Fibroblast of lung (primary cell): ENCODE data around the gene OIP5.

Source experiments
- CTCF ChIP-seq, 2 donors: IDR thresholded peaks in 1 of 2; conservative IDR thresholded peaks in 1 of 2; 1 replicate in 1 of 2; 2 replicates in 1 of 2; pipeline ENCODE4 v1.5.1; 2011 to 2012; ENCODE audit warnings: low read length in 2 of 2, control low read depth in 1 of 2, inconsistent platforms in 1 of 2, low read depth in 1 of 2, mild to moderate bottlenecking in 1 of 2
- EZH2 ChIP-seq: IDR thresholded peaks from 2 replicates; pipeline ENCODE4 v1.5.1; 2012; ENCODE audit warnings: low read length, control low read depth, mild to moderate bottlenecking; ENCODE audit errors: missing control alignments

- TF ChIP-seq CTCF (conservative IDR thresholded peaks at IDR 0.05 in 1 of 2, IDR thresholded peaks at IDR 0.05 in 1 of 2; ENCODE audit: low read depth in 1 of 2, low read length in 2 of 2) (no peak), EZH2 (no peak)
Observed at GRCh38 chr15:41286665-41287333, 45.6 kb downstream of the OIP5 start.
